Measurements from ENCODE around the gene DBF4B. TPM values are rescaled to one million over a fixed set of nuclear protein-coding genes. Genes with fewer than 3 reads are reported as not detected.

DBF4B gene
- total RNA-seq, 2 experiments from 2014 or later, result 1.5 TPM

GRCh38 chr17:44766409-44767038 lies 58.1 kb downstream of the DBF4B start:
- Mint-ChIP-seq H3K4me3 (no peak overlapping the region), H3K36me3 (ENCODE audit: low read depth) (no peaks in the 10 kb centered on the region), H3K4me1 (ENCODE audit: low read depth) (no peaks in the 10 kb centered on the region), H3K27ac (no peak overlapping the region), H3K9me3 (no peaks in the 10 kb centered on the region), H3K27me3 (peaks cover 39% of the 10 kb centered on the region)
- ATAC-seq (ENCODE audit: poor library complexity), result no peak
- Histone ChIP-seq H3K36me3 (ENCODE audit: insufficient read depth, low read length) (no peaks in the 10 kb centered on the region), H3K4me3 (ENCODE audit: low read length) (no peak overlapping the region), H3K9me3 (ENCODE audit: control insufficient read depth in 1 of 2, insufficient read depth in 1 of 2, low read length in 2 of 2) (no peaks in the 10 kb centered on the region), H3K27ac (ENCODE audit: low read depth in 1 of 2, low read length in 2 of 2) (no peak overlapping the region), H3K27me3 (ENCODE audit: control insufficient read depth in 1 of 2, insufficient read depth in 2 of 2, low read length in 2 of 2) (peaks cover 7 to 8% of the 10 kb centered on the region in 2 experiments), H3K4me1 (ENCODE audit: insufficient read depth, low read length) (no peaks in the 10 kb centered on the region)
- ChIA-PET CTCF (no interaction called here), POLR2A (no interaction called here)
- intact Hi-C loops (cut with DNase I, micrococcal nuclease), result no loop called here
- DNase-seq, result no peak
- no peak for TF ChIP-seq CTCF (IDR thresholded peaks at IDR 0.05)

GRCh38 chr17:44767493-44767892 lies 59.0 kb downstream of the DBF4B start:
- ATAC-seq (ENCODE audit: poor library complexity) (no peak), DNase-seq (no peak)
- Histone ChIP-seq H3K9me3 (ENCODE audit: control insufficient read depth in 1 of 2, insufficient read depth in 1 of 2, low read length in 2 of 2) (no peaks in the 10 kb centered on the region), H3K4me3 (ENCODE audit: low read length) (no peak overlapping the region), H3K27me3 (ENCODE audit: control insufficient read depth in 1 of 2, insufficient read depth in 2 of 2, low read length in 2 of 2) (peaks cover 8 to 10% of the 10 kb centered on the region in 2 experiments), H3K27ac (ENCODE audit: low read depth in 1 of 2, low read length in 2 of 2) (no peak overlapping the region), H3K4me1 (ENCODE audit: insufficient read depth, low read length) (no peaks in the 10 kb centered on the region), H3K36me3 (ENCODE audit: insufficient read depth, low read length) (no peaks in the 10 kb centered on the region)
- H3K9me3 Mint-ChIP-seq, result no peaks in the 10 kb centered on the region
- H3K4me1 Mint-ChIP-seq (ENCODE audit: low read depth), result no peaks in the 10 kb centered on the region
- no peak overlapping the region for H3K27ac Mint-ChIP-seq
- H3K4me3 Mint-ChIP-seq, result no peak overlapping the region
- POLR2A ChIA-PET, result no interaction called here
- TF ChIP-seq CTCF (IDR thresholded peaks at IDR 0.05), result no peak
- intact Hi-C loops (cut with DNase I, micrococcal nuclease), result no loop called here
- CTCF ChIA-PET, result no interaction called here
- no peaks in the 10 kb centered on the region for H3K36me3 Mint-ChIP-seq (ENCODE audit: low read depth)
- H3K27me3 Mint-ChIP-seq, result peaks cover 32% of the 10 kb centered on the region

- CTCF ChIA-PET, result no interaction called here
- ATAC-seq (ENCODE audit: poor library complexity) (no peak), DNase-seq (no peak)
Observed at GRCh38 chr17:44768505-44769142, 60.2 kb downstream of the DBF4B start.

More at GRCh38 chr17:44768505-44769142, 60.2 kb downstream of the DBF4B start:
- H3K4me1 ChIP-seq (ENCODE audit: insufficient read depth, low read length), result no peaks in the 10 kb centered on the region
- no peak overlapping the region for H3K4me3 ChIP-seq (ENCODE audit: low read length)
- Mint-ChIP-seq H3K27ac (no peak overlapping the region), H3K4me1 (ENCODE audit: low read depth) (no peaks in the 10 kb centered on the region), H3K36me3 (ENCODE audit: low read depth) (no peaks in the 10 kb centered on the region), H3K27me3 (peaks cover 22% of the 10 kb centered on the region), H3K9me3 (no peaks in the 10 kb centered on the region), H3K4me3 (no peak overlapping the region)
- no peak for TF ChIP-seq CTCF (IDR thresholded peaks at IDR 0.05)
- intact Hi-C loops (cut with DNase I, micrococcal nuclease), result no loop called here
- POLR2A ChIA-PET, result no interaction called here
- no peaks in the 10 kb centered on the region for H3K36me3 ChIP-seq (ENCODE audit: insufficient read depth, low read length)
- no peak overlapping the region for H3K27ac ChIP-seq (ENCODE audit: low read depth in 1 of 2, low read length in 2 of 2)
- H3K27me3 ChIP-seq (ENCODE audit: control insufficient read depth in 1 of 2, insufficient read depth in 2 of 2, low read length in 2 of 2), result peaks cover 8 to 10% of the 10 kb centered on the region in 2 experiments
- H3K9me3 ChIP-seq (ENCODE audit: control insufficient read depth in 1 of 2, insufficient read depth in 1 of 2, low read length in 2 of 2), result no peaks in the 10 kb centered on the region
